Measurements from ENCODE around the gene LRRC9. TPM values are rescaled to one million over a fixed set of nuclear protein-coding genes. Genes with fewer than 3 reads are reported as not detected.

LRRC9 gene
- total and polyA plus RNA-seq, 2 experiments from 2014 or later = 2.2 to 3.1 TPM

DNA sequence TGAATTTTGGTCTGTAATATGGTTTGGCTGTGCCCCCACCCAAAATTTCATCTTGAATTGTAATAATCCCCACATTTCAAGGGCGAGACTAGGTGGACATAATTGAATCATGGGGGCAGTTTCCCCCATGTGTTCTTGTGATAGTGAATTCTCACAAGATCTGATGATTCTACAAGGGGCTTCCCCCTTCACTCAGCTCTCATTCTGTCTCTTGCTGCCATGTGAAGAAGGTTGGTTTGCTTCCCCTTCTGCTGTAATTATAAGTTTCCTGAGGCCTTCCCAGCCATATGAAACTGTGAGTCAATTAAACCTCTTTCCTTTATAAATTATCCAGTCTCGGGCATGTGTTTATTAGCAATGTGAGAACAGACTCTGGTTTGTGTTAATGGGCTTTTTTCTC is 5.9 kb downstream of the LRRC9 start:
- H3K27me3 ChIP-seq (ENCODE audit: insufficient read depth) = no peaks in the 10 kb centered on the region
- no peak overlapping the region for H3K27ac Mint-ChIP-seq
- TF ChIP-seq STAT1 (IDR thresholded peaks at IDR 0.05; ENCODE audit: unreplicated experiment) (no peak), JUNB (IDR thresholded peaks at IDR 0.05; ENCODE audit: unreplicated experiment) (no peak), ZNF114 (CRISPR knock-in tag; IDR thresholded peaks at IDR 0.05) (no peak), ZNF331 (CRISPR knock-in tag; IDR thresholded peaks at IDR 0.05; ENCODE audit: low read depth) (no peak), CREB1 (CRISPR knock-in tag; IDR thresholded peaks at IDR 0.05; ENCODE audit: low read depth) (no peak), NANOG (IDR thresholded peaks at IDR 0.05; ENCODE audit: borderline replicate concordance) (no peak), EZH2 (IDR thresholded peaks at IDR 0.05; ENCODE audit: low read depth, unreplicated experiment) (no peak), POLR2AphosphoS5 (IDR thresholded peaks at IDR 0.05; ENCODE audit: low read depth) (no peak), EZH2phosphoT487 (IDR thresholded peaks at IDR 0.05; ENCODE audit: unreplicated experiment) (no peak)
- TF ChIP-seq, protein P1, sequence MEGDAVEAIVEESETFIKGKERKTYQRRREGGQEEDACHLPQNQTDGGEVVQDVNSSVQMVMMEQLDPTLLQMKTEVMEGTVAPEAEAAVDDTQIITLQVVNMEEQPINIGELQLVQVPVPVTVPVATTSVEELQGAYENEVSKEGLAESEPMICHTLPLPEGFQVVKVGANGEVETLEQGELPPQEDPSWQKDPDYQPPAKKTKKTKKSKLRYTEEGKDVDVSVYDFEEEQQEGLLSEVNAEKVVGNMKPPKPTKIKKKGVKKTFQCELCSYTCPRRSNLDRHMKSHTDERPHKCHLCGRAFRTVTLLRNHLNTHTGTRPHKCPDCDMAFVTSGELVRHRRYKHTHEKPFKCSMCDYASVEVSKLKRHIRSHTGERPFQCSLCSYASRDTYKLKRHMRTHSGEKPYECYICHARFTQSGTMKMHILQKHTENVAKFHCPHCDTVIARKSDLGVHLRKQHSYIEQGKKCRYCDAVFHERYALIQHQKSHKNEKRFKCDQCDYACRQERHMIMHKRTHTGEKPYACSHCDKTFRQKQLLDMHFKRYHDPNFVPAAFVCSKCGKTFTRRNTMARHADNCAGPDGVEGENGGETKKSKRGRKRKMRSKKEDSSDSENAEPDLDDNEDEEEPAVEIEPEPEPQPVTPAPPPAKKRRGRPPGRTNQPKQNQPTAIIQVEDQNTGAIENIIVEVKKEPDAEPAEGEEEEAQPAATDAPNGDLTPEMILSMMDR (conservative IDR thresholded peaks at IDR 0.05; ENCODE audit: low read depth in 2 of 2) = no peak
- TF ChIP-seq, protein P2, sequence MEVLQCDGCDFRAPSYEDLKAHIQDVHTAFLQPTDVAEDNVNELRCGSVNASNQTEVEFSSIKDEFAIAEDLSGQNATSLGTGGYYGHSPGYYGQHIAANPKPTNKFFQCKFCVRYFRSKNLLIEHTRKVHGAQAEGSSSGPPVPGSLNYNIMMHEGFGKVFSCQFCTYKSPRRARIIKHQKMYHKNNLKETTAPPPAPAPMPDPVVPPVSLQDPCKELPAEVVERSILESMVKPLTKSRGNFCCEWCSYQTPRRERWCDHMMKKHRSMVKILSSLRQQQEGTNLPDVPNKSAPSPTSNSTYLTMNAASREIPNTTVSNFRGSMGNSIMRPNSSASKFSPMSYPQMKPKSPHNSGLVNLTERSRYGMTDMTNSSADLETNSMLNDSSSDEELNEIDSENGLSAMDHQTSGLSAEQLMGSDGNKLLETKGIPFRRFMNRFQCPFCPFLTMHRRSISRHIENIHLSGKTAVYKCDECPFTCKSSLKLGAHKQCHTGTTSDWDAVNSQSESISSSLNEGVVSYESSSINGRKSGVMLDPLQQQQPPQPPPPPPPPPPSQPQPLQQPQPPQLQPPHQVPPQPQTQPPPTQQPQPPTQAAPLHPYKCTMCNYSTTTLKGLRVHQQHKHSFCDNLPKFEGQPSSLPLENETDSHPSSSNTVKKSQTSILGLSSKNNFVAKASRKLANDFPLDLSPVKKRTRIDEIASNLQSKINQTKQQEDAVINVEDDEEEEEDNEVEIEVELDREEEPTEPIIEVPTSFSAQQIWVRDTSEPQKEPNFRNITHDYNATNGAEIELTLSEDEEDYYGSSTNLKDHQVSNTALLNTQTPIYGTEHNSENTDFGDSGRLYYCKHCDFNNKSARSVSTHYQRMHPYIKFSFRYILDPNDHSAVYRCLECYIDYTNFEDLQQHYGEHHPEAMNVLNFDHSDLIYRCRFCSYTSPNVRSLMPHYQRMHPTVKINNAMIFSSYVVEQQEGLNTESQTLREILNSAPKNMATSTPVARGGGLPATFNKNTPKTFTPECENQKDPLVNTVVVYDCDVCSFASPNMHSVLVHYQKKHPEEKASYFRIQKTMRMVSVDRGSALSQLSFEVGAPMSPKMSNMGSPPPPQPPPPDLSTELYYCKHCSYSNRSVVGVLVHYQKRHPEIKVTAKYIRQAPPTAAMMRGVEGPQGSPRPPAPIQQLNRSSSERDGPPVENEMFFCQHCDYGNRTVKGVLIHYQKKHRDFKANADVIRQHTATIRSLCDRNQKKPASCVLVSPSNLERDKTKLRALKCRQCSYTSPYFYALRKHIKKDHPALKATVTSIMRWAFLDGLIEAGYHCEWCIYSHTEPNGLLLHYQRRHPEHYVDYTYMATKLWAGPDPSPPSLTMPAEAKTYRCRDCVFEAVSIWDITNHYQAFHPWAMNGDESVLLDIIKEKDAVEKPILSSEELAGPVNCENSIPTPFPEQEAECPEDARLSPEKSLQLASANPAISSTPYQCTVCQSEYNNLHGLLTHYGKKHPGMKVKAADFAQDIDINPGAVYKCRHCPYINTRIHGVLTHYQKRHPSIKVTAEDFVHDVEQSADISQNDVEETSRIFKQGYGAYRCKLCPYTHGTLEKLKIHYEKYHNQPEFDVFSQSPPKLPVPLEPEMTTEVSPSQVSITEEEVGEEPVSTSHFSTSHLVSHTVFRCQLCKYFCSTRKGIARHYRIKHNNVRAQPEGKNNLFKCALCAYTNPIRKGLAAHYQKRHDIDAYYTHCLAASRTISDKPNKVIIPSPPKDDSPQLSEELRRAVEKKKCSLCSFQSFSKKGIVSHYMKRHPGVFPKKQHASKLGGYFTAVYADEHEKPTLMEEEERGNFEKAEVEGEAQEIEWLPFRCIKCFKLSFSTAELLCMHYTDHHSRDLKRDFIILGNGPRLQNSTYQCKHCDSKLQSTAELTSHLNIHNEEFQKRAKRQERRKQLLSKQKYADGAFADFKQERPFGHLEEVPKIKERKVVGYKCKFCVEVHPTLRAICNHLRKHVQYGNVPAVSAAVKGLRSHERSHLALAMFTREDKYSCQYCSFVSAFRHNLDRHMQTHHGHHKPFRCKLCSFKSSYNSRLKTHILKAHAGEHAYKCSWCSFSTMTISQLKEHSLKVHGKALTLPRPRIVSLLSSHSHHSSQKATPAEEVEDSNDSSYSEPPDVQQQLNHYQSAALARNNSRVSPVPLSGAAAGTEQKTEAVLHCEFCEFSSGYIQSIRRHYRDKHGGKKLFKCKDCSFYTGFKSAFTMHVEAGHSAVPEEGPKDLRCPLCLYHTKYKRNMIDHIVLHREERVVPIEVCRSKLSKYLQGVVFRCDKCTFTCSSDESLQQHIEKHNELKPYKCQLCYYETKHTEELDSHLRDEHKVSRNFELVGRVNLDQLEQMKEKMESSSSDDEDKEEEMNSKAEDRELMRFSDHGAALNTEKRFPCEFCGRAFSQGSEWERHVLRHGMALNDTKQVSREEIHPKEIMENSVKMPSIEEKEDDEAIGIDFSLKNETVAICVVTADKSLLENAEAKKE (CRISPR knock-in tag; IDR thresholded peaks at IDR 0.05) = no peak
- TF ChIP-seq, protein P3, sequence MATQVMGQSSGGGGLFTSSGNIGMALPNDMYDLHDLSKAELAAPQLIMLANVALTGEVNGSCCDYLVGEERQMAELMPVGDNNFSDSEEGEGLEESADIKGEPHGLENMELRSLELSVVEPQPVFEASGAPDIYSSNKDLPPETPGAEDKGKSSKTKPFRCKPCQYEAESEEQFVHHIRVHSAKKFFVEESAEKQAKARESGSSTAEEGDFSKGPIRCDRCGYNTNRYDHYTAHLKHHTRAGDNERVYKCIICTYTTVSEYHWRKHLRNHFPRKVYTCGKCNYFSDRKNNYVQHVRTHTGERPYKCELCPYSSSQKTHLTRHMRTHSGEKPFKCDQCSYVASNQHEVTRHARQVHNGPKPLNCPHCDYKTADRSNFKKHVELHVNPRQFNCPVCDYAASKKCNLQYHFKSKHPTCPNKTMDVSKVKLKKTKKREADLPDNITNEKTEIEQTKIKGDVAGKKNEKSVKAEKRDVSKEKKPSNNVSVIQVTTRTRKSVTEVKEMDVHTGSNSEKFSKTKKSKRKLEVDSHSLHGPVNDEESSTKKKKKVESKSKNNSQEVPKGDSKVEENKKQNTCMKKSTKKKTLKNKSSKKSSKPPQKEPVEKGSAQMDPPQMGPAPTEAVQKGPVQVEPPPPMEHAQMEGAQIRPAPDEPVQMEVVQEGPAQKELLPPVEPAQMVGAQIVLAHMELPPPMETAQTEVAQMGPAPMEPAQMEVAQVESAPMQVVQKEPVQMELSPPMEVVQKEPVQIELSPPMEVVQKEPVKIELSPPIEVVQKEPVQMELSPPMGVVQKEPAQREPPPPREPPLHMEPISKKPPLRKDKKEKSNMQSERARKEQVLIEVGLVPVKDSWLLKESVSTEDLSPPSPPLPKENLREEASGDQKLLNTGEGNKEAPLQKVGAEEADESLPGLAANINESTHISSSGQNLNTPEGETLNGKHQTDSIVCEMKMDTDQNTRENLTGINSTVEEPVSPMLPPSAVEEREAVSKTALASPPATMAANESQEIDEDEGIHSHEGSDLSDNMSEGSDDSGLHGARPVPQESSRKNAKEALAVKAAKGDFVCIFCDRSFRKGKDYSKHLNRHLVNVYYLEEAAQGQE (IDR thresholded peaks at IDR 0.05; ENCODE audit: unreplicated experiment) = no peak
- TF ChIP-seq, protein P4, sequence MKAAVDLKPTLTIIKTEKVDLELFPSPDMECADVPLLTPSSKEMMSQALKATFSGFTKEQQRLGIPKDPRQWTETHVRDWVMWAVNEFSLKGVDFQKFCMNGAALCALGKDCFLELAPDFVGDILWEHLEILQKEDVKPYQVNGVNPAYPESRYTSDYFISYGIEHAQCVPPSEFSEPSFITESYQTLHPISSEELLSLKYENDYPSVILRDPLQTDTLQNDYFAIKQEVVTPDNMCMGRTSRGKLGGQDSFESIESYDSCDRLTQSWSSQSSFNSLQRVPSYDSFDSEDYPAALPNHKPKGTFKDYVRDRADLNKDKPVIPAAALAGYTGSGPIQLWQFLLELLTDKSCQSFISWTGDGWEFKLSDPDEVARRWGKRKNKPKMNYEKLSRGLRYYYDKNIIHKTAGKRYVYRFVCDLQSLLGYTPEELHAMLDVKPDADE (IDR thresholded peaks at IDR 0.05) = no peak
- H3K4me1 Mint-ChIP-seq = peaks cover 9% of the 10 kb centered on the region; the same call in 2 of the 3 replicates
- no peaks in the 10 kb centered on the region for H3K9me3 Mint-ChIP-seq
- H3K4me3 ChIP-seq = no peak overlapping the region
- H3K4me1 ChIP-seq (ENCODE audit: insufficient read depth) = no peaks in the 10 kb centered on the region; the same call in 1 of the 2 replicates
- H3K79me2 ChIP-seq (replicated peaks; ENCODE audit: insufficient read depth) = no peaks in the 10 kb centered on the region
- H3K36me3 ChIP-seq (ENCODE audit: insufficient read depth) = no peaks in the 10 kb centered on the region
- no peaks in the 10 kb centered on the region for H3K36me3 Mint-ChIP-seq (ENCODE audit: low read depth)
- DNase-seq (ENCODE audit: low spot score) (no peak), ATAC-seq (no peak)
- H2AFZ ChIP-seq = no peak overlapping the region
- H3K9me2 ChIP-seq (ENCODE audit: insufficient read depth) = no peaks in the 10 kb centered on the region
- H3K4me3 Mint-ChIP-seq = no peak overlapping the region
- H3K27ac ChIP-seq (ENCODE audit: low read depth) = no peak overlapping the region
- H3K27me3 Mint-ChIP-seq (ENCODE audit: insufficient read depth, low read depth, poor library complexity) = peaks cover 3% of the 10 kb centered on the region
- H4K20me1 ChIP-seq (replicated peaks; ENCODE audit: insufficient read depth) = no peaks in the 10 kb centered on the region
- H3F3A ChIP-seq (replicated peaks; ENCODE audit: low read depth) = no peaks in the 10 kb centered on the region
- H3K4me2 ChIP-seq = no peak overlapping the region
